ENCODE data around the gene KCP.

The KCP gene

GRCh38 chr7:128934361-128935341 lies 24.1 kb upstream of the KCP start:
- CTCF ChIA-PET: interaction anchor here (1.0 kb wide), 1 partner anchor 54 kb away, joined by 4 read pairs; no protein-coding TSS in a partner anchor
- no peak for DNase-seq (ENCODE audit: low spot score)
- POLR2A ChIA-PET (ENCODE audit: low non-redundant PET): no interaction called here
- no peak overlapping the region for H3K27ac ChIP-seq
- no peak for TF ChIP-seq CTCF (conservative IDR thresholded peaks at IDR 0.05; ENCODE audit: low read depth)

DNA sequence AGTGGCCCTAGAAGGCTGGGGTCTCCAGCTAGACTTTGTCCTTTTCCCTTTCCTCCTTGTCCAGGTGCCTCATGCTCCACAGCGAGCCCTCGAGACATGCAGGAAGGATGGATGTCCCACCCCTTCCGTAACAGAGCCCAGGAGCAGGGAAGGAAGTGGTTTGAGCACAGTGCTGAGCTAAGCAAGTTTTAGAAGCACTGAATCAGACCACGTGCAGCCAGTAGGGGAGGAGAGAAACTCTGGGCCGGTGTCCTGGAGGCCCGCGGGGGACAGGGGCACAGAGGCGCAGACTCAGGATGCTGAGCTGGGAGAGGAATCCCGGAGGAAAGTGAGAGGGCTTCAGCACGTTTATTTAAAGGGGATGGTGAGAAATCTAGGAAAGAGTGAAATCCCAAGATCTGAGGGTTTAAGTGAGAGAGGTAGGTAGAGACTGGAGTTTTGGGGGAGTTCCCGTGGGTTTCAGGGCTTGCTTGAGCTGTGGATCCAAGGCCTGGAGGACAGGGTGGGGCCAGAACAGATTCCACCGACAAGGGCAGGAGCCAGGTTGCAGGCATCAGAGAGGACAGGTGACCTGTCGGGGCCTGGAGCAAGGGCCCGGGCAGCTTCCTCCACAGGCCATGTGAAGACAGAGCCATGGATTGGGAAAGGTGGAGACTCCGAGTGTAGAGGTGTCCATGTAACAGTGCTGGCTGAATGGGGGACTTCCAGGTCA lies 22.8 kb upstream of the KCP start:
- no peak for DNase-seq (ENCODE audit: low spot score)
- ChIA-PET CTCF (interaction anchor here (1.0 kb wide), 1 partner anchor 53 kb away, joined by 4 read pairs; no protein-coding TSS in a partner anchor), POLR2A (ENCODE audit: low non-redundant PET) (no interaction called here)
- H3K27ac ChIP-seq: no peak overlapping the region
- no peak for TF ChIP-seq CTCF (conservative IDR thresholded peaks at IDR 0.05; ENCODE audit: low read depth)

- no peak for DNase-seq (ENCODE audit: low spot score)
- no peak for TF ChIP-seq CTCF (conservative IDR thresholded peaks at IDR 0.05; ENCODE audit: low read depth)
- POLR2A ChIA-PET (ENCODE audit: low non-redundant PET): no interaction called here
- no peak overlapping the region for H3K27ac ChIP-seq
- CTCF ChIA-PET: no interaction called here
These were observed 22.3 kb upstream of the KCP start for GRCh38 chr7:128932862-128933179.

- no peak for TF ChIP-seq CTCF (conservative IDR thresholded peaks at IDR 0.05; ENCODE audit: low read depth)
- POLR2A ChIA-PET (ENCODE audit: low non-redundant PET): no interaction called here
- CTCF ChIA-PET: no interaction called here
- DNase-seq (ENCODE audit: low spot score): no peak
- no peak overlapping the region for H3K27ac ChIP-seq
These were observed 21.7 kb upstream of the KCP start for GRCh38 chr7:128931965-128932861.

DNA sequence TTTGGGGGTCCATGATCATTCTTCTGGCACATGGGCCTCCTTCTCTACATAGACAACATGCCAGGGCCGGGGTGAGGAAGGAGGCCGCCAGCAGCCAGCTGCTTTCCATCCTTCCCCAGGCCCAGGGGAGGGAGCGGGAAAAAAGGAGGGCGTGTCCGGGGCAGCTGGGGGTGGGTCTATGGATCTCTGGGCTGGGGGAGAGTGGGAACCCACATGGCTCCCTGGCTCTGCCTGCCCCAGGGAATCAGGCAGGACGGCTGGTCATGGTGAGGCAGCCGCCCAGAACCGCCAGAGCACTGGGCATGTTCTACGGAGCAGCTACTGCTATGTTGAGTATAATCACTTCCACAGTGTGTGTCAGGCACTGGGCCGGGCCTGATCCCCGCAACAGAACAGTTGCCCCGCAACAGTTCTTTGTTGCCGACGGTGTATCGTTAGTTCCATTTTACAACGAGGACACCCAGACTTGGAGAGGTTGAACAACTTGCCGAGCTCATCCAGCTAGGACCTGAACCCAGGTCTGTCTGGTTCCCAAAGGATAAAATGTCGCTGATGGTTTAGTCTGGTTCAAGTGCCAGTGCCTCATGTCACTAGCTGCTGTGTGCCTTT lies 20.8 kb upstream of the KCP start:
- ChIA-PET CTCF (interaction anchor here (0.6 kb wide), 1 partner anchor 90 kb away, joined by 6 read pairs; no protein-coding TSS in a partner anchor), POLR2A (ENCODE audit: low non-redundant PET) (interaction anchor here (0.6 kb wide), 1 partner anchor 122 kb away, joined by 3 read pairs; no protein-coding TSS in a partner anchor)
- no peak for TF ChIP-seq CTCF (conservative IDR thresholded peaks at IDR 0.05; ENCODE audit: low read depth)
- H3K27ac ChIP-seq: no peak overlapping the region
- DNase-seq (ENCODE audit: low spot score): no peak
